Activated CD4-positive, alpha-beta T cell treated with anti-CD3 and anti-CD28 coated beads, Interleukin-2, amount 50 U/mL, for 48 hours (primary cell): ENCODE measurements around the gene OARD1.
"Not testable (repeated sequence)": the region's sequence is repeated elsewhere in the genome, so short reads cannot be mapped to it uniquely, and the experiment has no call there.

Experiments used
- DNase-seq, 2 experiments: peaks; one replicate each; pipeline ENCODE4 v3.0.0-alpha.2; 2020

OARD1 gene, protein sequence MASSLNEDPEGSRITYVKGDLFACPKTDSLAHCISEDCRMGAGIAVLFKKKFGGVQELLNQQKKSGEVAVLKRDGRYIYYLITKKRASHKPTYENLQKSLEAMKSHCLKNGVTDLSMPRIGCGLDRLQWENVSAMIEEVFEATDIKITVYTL

DNA sequence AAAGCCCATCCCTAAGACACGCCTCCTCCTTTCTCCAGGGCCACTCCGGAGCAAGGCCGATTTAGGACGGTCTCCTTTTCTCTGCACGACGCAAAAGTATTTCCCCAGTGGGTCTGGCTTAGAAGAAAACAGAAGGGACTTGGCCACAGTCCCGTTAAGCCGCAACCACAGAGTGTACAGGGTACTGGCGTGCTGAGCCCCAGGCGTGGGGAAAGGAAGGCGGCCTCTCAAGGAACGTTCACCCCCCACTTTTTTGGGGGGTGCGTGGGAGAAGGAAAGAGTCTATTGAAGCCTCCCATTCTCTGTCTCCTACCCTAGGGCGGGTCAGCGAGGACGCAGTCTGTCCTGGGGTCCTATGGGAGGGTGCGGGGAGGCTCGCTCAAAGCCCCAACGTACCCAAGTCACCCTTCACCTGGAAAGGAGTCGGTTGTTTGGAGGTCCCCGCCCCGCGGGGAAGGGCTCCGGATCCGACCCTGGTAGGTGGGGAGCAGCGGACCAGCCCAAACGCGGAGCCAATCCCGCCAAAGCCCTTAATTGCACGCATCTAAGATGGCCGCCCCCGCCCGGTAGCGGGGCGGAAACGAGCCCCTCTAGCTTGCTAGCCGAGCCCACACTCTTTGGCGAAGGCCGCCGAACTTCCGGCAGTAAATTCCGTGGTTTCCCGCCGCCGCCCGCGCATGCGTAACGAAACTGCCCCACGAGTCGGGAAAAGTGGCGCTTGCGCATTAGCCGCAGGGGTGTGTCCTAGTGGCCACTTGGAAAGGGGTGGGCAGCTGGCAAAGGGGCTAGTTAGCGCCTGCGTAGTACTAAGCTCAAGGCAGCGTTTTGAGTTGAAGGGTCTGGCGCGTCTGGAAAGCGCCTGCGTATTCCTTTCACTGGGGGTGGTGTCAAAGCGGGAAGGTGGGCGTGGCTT is at the start of gene OARD1:
Gene OARD1, minus strand, starts transcription at position 434 of the 913 bp plus-strand sequence. CDS start 722 bp downstream, outside the sequence.
- peak; percentile 100 for DNase-seq

DNA sequence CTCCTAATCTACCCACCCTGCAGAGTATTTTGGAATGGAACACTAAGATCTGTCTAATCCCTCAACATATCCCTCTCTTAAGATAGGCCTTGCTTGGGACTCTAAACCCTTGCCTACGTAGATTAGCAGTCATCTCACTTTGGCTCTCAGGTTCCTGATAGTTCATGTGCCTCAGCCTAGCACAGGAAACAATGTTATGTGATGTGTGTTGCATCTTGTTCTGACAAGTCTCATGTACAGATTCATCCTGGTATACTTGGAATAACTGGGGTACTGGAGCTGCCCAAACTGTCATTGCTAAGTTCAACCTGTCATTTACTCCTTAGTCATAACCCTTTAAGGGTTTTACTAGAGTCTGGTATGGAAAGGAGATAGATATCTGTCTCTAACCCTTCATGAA is 47.9 kb upstream of the OARD1 start:
- no peak for DNase-seq

DNA sequence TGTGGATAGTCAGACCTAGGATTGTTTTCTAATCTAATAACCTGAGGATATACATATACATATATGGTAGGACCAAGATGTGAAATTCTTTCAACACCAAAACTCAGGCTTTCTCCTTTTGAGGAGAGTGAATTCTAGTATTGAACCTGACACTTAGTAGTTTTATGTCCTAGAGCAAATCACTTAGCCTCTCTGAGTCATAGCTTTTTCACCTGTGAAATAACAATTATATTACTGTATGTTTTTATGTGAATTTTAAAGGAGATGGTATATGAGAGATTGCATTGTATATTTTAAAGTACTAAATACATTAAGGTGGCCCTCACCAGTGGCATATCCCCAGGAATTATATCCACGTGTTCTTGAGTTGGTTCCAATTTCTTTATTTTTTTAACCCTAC is 47.4 kb upstream of the OARD1 start:
- no peak for DNase-seq

DNA sequence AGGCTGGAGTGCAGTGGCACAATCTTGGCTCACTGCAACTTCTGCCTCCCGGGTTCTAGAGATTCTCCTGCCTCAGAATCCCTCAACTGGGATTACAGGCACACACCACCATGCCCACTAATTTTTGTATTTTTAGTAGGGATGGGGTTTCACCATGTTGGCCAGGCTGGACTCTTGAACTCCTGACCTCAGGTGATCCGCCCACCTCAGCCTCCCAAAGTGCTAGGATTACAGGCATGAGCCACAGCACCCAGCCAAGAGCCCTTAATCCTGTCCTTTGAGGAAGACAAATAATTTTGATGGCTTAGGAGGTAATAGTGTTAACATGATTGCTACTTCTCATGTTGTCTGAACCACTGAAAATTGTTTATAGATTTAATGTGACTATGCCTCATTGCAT is 42.9 kb upstream of the OARD1 start:
- DNase-seq: not testable (repeated sequence)

DNA sequence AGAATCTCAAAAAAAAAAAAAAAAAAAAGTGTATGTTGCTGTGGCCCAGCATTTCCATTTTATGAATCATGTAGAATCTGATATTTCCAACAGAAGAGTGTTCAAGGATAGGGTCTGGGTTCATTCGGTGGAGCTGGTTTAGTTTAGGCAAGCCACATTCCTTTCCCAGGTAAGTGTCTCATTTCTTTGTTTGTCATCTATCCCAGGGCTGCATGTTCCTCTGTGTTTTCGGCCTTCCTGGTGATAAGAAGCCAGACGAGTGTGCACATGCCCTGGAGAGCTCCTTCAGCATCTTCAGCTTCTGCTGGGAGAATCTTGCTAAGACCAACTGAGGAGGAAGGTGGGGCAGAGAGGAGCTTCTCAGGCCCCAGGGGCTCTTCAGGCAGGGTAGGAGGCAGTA is 38.9 kb upstream of the OARD1 start:
- DNase-seq: no peak

DNA sequence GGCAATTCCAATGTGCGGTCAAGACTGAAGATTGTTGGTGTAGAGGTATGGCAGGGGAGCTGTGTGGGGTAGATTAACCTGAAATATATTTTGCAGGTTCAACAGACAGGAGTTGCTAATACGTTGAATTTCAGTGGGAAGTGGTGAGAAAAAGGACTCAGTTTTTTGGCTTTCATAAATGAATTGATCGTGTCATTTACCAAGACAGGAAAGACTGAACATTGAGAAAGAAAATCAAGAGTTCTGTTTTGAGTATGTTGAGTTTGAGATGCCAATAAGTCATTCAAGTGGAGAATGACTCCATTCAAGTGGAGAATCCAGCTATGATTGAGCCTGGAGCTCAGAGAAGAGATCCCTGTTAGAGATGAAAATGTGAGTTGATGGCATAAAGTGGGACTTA is 31.7 kb upstream of the OARD1 start:
- no peak for DNase-seq

DNA sequence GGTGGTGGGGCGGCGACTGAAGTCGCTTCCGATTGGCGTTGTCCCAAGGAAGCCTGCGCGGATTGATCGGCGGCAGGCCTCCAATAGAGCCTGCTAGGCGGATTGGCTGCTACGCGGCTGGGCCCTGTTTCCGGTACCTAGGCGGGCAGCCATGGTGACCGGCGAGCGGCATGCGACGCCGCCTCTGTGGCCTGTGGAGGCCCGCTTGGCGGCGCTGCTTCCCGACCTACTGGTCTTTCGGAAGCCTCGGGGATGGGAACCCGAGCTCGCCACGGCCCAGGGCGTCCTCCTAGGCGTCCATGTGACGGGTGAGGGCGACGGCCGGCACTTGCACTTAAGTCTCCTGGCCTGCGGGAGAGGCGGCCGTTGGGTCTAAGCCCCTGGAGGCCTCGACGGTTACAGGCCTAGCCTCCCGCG is 28.7 kb upstream of the OARD1 start:
- peak; percentile 44 to 46 for DNase-seq

DNA sequence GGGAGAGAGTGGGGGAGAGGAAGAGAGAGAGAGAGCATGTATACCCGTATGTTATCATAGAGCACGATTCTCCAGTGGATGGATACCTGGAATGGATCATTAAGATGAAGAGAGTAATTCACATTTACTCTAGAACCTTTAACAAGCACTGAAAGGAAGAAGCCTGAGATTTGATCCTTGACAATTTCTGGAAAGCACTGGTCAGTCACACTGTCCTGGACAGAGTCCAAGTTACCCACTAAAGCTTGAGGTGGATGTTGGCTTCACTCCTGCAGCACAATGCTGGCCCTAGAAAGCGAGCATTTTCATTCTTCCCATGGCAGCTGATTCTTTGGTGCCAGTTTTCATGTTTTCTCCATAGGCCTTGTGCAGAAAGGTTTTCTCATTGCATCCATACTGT is 26.2 kb upstream of the OARD1 start:
- no peak for DNase-seq

DNA sequence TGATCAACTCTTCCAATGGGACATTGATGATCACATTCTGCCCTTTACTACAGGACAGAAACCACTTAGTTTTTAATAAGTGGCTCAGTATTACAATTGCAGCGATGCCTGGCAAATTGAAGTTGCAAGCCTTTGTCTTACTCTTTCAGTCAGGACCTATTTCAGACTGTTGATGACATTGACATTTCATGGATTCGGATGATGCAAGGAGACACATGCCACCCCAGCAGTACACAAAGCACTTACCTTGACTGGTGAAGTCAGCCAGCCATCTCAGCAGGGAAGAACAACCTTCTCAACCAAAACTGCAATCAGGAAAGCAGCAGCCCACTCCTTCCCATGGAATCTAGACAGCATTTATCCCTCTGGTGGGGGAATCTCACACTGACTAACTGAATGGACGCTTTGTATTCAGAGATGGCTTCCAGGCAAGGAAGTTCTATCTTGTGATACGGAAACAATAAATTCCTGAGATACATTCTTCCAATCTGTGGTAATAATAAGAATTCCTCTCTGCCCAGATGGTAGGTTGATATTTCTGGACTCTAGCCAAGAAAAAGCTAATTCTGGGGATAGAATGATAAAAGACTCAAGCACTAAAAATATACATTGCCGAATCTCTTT is 25.4 kb upstream of the OARD1 start:
- DNase-seq: no peak

DNA sequence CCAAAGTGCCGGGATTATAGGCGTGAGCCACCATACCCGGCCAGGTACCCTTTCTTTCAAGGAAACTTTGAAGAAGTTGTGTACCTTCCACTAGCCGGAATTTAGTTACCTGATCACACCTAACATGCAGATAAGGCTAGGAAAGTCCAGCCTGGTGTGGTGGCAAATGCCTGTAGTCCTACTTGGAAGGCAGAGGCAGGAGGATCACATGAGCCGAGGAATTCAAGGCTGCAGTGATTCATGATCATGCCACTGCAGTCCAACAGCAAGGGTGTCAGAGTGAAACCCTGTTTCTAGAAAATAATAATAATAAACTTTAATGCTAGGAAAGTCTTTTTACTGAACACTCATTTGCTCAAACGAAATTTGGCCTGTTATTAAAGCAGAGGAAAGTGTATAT is 21.6 kb upstream of the OARD1 start:
- no peak for DNase-seq

DNA sequence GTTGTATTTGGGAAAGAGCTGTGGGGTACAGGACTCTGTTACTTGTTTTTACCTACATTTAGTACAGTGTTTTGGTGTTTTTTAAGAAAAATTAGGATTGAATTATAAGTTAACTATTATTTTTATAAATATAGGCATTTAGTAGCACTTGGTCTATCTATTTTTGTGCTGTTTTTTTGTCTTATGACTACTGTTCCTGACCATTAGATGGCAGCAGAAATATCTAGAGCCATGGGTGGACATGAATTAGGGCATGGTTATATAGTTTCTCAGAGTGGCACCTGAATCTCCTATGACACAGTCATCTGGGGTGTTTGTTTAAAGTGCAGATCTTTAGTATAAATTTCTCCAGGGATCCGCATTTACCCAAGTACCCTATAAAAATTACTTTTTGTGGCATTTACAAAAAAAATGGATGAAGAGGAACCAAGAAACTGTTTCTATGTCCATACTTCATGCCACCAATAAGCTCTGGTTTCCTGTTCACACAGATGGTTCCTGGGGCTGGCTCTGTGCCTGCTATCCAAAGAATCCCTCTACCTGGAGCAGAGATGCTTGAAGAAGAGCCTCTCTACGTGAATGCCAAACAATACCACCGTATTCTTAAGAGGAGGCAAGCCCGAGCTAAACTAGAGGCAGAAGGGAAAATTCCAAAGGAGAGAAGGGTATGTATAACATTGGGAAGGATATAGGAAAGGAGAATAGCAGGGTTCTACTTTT is 20.4 kb upstream of the OARD1 start:
- no peak for DNase-seq

DNA sequence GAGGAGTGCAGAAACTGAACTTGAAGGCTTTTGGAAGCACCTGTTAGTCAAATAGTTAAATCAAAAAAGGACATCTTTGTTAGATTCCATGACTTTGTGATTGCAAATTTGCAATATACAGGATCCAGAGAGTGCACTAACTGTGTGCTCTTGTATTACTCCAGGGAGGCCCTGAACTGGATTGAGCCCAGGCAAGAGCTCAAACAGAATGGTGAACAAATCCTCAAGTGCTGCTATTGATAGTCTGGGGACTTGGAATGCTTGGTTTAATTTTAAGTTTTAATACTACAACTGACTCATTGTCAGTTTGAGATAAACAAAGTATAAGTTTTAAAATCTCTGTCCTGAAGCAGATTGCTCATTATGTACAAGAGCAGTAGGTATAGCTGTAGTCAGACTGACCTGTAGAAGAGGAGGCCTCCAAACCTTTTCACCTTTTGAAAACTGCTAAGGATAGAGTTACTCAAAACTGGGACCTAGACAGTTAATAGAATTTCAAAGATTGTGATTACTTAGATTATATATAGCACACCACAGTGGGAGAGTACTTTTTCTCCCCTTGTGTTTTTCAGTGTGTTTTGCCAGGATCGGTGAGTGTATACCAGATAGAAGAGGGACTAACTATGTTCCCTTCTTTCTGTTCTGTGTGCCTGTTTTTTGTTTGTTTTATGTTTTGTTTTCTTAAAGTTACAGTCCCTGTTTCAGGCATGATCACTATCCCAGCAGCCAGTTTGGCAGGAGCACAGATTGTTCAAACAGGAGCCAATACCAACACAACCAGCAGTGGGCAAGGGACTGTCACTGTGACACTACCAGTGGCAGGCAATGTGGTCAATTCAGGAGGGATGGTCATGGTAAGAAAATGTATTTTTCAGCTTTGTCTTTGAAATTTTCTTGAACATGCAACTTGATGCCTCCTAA is 18.9 kb upstream of the OARD1 start:
- DNase-seq: no peak

DNA sequence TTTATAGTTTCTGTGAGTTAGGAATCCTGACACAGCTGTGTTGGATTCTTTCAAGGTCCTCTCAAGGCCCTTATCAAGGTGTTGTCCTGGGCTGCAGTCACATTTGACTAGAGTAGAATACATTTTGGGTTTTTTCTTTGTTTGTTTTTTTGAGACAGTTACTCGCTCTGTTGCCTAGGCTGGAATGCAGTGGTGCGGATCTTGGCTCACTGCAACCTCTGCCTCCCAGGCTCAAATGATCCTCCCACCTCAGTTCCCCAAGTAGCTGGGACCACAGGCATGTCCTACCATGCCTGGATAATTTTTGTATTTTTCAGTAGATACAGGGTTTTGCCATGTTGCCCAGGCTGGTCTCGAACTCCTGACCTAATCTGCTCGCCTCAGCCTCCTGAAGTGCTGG is 16.3 kb upstream of the OARD1 start:
- no peak for DNase-seq

DNA sequence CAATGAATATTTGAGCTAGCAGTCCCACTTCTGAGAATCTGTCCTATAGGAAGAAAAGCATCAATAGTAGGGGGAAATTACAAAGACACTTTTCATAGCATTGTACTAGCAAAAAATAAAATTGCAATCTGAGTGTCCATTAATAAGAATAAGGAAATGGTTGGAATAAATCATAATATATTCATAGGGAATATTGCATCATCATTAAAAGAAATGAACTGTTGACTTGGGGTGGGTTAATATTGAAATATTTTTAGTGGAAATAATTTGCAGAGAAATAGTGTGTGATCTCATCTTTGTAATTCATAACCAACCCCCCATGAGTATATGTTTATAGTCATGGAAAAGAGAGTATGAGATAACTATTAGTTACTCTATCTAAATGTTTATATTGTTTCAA is 13.0 kb upstream of the OARD1 start:
- no peak for DNase-seq

DNA sequence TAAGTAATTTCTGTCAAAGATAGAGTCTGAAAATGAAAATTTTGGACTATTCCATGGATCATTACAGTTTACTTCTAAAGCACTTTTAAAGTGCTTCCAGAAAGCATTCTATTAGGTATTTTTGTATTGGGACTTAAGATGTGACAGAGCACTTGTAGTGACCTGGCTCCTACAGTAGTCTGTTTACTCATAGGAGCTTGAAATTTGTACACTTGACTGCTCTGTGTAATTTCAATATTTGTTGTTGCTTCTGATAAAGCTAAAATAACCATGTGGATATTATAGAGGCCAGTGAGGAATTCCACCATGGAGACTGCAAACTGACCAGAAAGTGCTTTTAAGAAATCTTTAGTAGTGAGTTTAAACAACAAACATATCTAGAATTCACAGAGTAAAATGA is 10.9 kb upstream of the OARD1 start:
- DNase-seq: no peak

DNA sequence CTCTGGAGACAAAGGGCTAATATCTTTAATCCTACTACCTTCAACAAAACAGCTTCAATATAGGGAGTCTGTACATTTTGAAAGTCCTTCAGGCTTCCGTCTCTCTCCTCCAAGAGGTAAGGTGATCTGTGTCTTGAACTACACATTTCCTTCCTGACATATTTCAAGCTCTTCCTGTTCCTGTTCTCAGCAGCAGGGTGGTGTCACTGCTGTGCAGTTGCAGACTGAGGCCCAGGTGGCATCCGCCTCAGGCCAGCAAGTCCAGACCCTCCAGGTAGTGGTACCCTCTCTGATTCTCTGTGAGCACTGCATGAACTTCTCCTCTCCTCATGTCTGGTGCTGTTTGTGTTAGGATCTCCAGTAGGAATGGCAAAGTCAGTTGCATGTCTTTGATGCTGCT is 8.5 kb upstream of the OARD1 start:
- DNase-seq: no peak

DNA sequence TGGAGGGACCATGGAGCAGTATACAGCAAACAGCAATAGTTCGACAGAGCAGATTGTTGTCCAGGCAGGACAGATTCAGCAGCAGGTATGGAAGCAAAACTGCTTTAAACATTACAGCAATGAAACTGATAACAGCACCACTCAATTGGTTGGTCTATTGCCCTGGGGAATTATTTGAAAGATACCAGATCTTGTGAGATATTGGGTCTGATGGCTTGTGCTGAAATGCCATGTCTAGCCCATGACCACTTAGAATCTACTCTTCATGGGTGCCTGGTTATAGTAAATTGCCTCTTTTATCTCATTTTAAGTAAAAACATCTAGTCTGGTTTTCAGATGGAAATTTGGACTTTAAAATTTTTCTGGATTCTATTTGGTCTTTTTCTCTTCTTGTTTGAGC is 6.9 kb upstream of the OARD1 start:
- DNase-seq: no peak

DNA sequence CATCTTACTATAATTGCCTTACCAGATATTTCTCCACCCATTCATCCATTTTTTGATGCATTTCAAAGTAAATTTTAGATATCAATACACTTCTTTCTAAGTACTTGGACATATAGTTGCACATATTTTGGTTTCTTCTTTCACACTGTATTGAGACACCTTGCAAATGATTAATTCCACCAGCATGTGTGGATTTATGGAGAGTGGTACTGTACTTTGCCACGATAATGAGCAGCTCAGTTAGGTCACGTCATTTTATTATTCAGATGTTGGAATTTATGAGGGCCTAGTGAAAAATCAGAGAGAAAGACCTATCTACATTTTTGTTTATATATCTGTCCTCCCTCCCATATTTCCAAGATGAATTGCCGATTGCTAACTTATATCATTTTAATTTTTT is 5.9 kb upstream of the OARD1 start:
- DNase-seq: no peak

DNA sequence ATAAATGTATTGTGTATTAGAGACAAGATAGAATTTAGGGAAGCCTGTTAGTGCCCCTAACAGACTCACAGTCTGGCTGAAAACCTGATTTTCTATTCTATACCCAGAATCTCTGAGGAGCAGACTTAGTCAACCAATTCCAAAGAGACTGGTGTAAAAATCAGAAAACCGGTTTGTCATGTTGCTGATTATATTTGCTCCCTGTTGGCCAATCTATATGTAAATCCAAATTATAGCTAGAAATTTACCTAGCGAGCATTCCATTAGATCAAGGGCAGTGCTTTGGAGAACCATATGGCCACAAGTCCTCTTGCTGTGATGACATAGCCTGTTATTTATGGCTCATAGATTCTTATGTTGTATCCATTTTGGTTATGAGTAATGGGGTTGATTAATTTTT is 5.4 kb upstream of the OARD1 start:
- DNase-seq: no peak

DNA sequence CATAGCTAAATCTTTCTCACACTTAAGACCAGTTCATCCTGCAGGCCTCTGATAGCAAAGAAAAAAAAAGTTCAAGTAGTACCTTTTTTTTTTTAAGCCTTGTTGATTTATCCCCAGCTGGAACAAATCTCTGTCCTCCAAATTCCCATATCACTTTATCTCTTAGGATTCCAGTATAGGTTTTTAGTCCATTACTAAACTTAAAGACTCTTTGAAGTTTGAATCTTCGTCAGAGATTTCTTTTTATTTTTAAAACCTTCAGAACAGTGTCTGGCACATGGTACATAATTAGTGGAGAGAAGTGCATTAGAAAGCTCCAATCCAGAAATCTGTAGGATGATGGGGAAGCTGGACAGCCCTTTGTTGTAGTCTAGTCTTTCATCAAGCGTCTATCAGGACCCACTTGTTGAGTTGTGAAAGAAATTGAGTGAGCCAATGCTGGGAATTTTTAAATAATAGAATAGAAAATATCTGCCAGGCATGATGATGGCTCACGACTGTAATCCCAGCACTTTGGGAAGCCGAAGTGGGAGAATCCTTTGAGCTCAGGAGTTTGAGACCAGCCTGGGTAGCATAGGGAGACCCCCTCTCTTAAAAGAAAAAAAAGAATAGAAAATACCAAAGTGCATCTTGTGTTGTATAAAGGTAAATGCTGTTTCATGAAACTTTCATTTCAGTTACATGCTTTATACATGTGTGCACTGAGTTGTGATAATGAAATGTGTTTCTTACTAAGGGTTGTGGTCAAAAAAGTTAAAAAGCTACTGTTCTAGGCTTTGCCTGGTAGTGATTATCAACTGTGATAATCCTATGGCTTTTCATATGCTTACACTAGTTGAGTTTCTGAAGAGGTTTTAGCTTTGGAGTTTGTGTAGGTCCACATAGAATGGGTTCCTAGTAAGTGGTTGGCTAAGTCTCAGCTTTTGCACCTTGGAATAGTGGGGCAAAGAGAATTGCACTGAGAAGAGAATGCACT is 3.8 kb upstream of the OARD1 start:
- no peak for DNase-seq
